Small intestine (tissue), 7 donors: ENCODE results near the gene WASL. TPM values are rescaled to one million over a fixed set of nuclear protein-coding genes. Genes with fewer than 3 reads are reported as not detected.

ENCODE experiments used
- DNase-seq, 2 donors: peaks; one replicate each; pipeline versions ENCODE4 v3.0.0 to v3.0.0-alpha.2; 2013
- FAIRE-seq: peaks from 2 replicates; lab custom pipeline; 2012; peaks lifted over from hg19 to GRCh38; lab: Jason Lieb, UNC
- H3K27ac ChIP-seq, 3 donors: one replicate each; pipeline ENCODE4 v1.5.1; 2013; ENCODE audit warnings: low read length in 2 of 3, mild to moderate bottlenecking in 2 of 3, control low read depth in 1 of 3, inconsistent platforms in 1 of 3, low read depth in 1 of 3, moderate library complexity in 1 of 3
- H3K27me3 ChIP-seq, 3 donors: one replicate each; pipeline ENCODE4 v1.6.1; 2013; ENCODE audit warnings: low read length in 3 of 3, inconsistent platforms in 1 of 3; ENCODE audit not compliant: control insufficient read depth in 3 of 3, insufficient read depth in 3 of 3
- H3K36me3 ChIP-seq, 3 donors: one replicate each; pipeline ENCODE4 v1.6.1; 2013; ENCODE audit warnings: low read length in 3 of 3, inconsistent platforms in 1 of 3, low read depth in 1 of 3, mild to moderate bottlenecking in 1 of 3, moderate library complexity in 1 of 3; ENCODE audit not compliant: control insufficient read depth in 3 of 3, insufficient read depth in 2 of 3
- H3K4me1 ChIP-seq, 3 donors: one replicate each; pipeline ENCODE4 v1.6.1; 2013; ENCODE audit warnings: low read length in 2 of 3, inconsistent platforms in 1 of 3, low read depth in 1 of 3, mild to moderate bottlenecking in 1 of 3, moderate library complexity in 1 of 3; ENCODE audit not compliant: control insufficient read depth in 3 of 3, insufficient read depth in 2 of 3
- H3K4me3 ChIP-seq, 3 donors: one replicate each; pipeline ENCODE4 v1.5.1; 2013; ENCODE audit warnings: low read length in 3 of 3, control low read depth in 1 of 3, inconsistent platforms in 1 of 3, low read depth in 1 of 3, mild to moderate bottlenecking in 1 of 3, moderate library complexity in 1 of 3
- H3K9me3 ChIP-seq, 2 donors: one replicate each; pipeline ENCODE4 v1.6.1; 2013; ENCODE audit warnings: low read depth in 1 of 2, low read length in 1 of 2; ENCODE audit not compliant: control insufficient read depth in 2 of 2, insufficient read depth in 1 of 2
- WGBS, 3 donors: extraction: QIAGEN DNeasy Blood & Tissue Kit; methylation state at CpG; one replicate each; pipeline ENCODE4 v1.1.7; 2013; 5-methylcytosine and 5-hydroxymethylcytosine counted together
- polyA plus RNA-seq, 4 donors: library from polyadenylated mRNA; stranded (reverse) in 3 of 4; unstranded in 1 of 4; fragments of 200-250 nt in 3 of 4; fragments of 120-200 nt in 1 of 4; gene quantifications; one replicate each; pipeline versions ENCODE4 v1.2.1 to v1.2.3, GENCODE V29; 2013
- donor health status: healthy with polysubstance abuse.
- donor health status: control.
- donor health status: control.
- donor health status: Bipolar disorder and iron deficiency.
- donor health status: healthy.

The WASL gene
- polyA plus RNA-seq, 4 donors, result 26.8 to 73.1 (median 36.3) TPM

- Histone ChIP-seq H3K9me3 (no peaks in the 10 kb centered on the region), H3K4me3 (no peak overlapping the region), H3K27me3 (no peaks in the 10 kb centered on the region), H3K4me1 (peaks cover 0 to 7% (median 5%) of the 10 kb centered on the region in 3 donors), H3K36me3 (peaks cover 0 to 7% (median 0%) of the 10 kb centered on the region in 3 donors), H3K27ac (no peak overlapping the region)
- FAIRE-seq, result no peak
- WGBS, 3 donors, result 76 to 84% (median 77%) methylated on average over 3 of the region's 3 CpGs
- no peak for DNase-seq
These were observed 34.3 kb downstream of the WASL start for GRCh38 chr7:123714296-123715080.

- H3K36me3 ChIP-seq, result peaks cover 0 to 12% (median 3%) of the 10 kb centered on the region in 3 donors
- peaks cover 0 to 9% (median 5%) of the 10 kb centered on the region in 3 donors for H3K4me1 ChIP-seq
- H3K27ac ChIP-seq, result no peak overlapping the region
- FAIRE-seq, result no peak
- 23 to 46% (median 46%) methylated on average over 1 of the region's 1 CpG for WGBS, 3 donors
- H3K4me3 ChIP-seq, result no peak overlapping the region
- no peaks in the 10 kb centered on the region for H3K9me3 ChIP-seq
- DNase-seq, result no peak
- no peaks in the 10 kb centered on the region for H3K27me3 ChIP-seq
These were observed 36.2 kb downstream of the WASL start for GRCh38 chr7:123712619-123713018.

- Histone ChIP-seq H3K4me1 (peaks cover 0 to 9% (median 5%) of the 10 kb centered on the region in 3 donors), H3K9me3 (no peaks in the 10 kb centered on the region), H3K27me3 (no peaks in the 10 kb centered on the region), H3K27ac (no peak overlapping the region), H3K4me3 (no peak overlapping the region), H3K36me3 (peaks cover 0 to 9% (median 4%) of the 10 kb centered on the region in 3 donors)
- DNase-seq (no peak), FAIRE-seq (no peak)
These were observed 36.9 kb downstream of the WASL start for GRCh38 chr7:123711832-123712293.

GRCh38 chr7:123710683-123711082 is 38.1 kb downstream of the WASL start:
- H3K4me3 ChIP-seq, result no peak overlapping the region
- DNase-seq (no peak), FAIRE-seq (no peak)
- no peak overlapping the region for H3K27ac ChIP-seq
- H3K9me3 ChIP-seq, result no peaks in the 10 kb centered on the region
- H3K4me1 ChIP-seq, result peaks cover 0 to 5% (median 4%) of the 10 kb centered on the region in 3 donors
- no peaks in the 10 kb centered on the region for H3K27me3 ChIP-seq
- peaks cover 0 to 5% (median 4%) of the 10 kb centered on the region in 3 donors for H3K36me3 ChIP-seq
- 63 to 74% (median 73%) methylated on average over 2 of the region's 2 CpGs for WGBS, 3 donors

GRCh38 chr7:123709525-123709924 is 39.3 kb downstream of the WASL start:
- DNase-seq, result no peak
- peaks cover 0 to 13% (median 2%) of the 10 kb centered on the region in 3 donors for H3K4me1 ChIP-seq
- H3K9me3 ChIP-seq, result no peaks in the 10 kb centered on the region
- H3K27me3 ChIP-seq, result no peaks in the 10 kb centered on the region
- 53 to 66% (median 57%) methylated on average over 2 of the region's 2 CpGs for WGBS, 3 donors
- H3K36me3 ChIP-seq, result peaks cover 4 to 7% (median 7%) of the 10 kb centered on the region in 3 donors
- H3K4me3 ChIP-seq, result no peak overlapping the region
- H3K27ac ChIP-seq, result no peak overlapping the region
- FAIRE-seq, result no peak

GRCh38 chr7:123705211-123705901 is 43.4 kb downstream of the WASL start:
- DNase-seq, result peak; percentile 51 to 79
- Histone ChIP-seq H3K9me3 (no peaks in the 10 kb centered on the region), H3K4me1 (peaks cover 0 to 13% (median 0%) of the 10 kb centered on the region in 3 donors), H3K27ac (peak overlapping the region in 1 of 3 donors; percentile 40), H3K36me3 (peaks cover 4 to 10% (median 8%) of the 10 kb centered on the region in 3 donors), H3K27me3 (no peaks in the 10 kb centered on the region), H3K4me3 (no peak overlapping the region)
- no peak for FAIRE-seq
- 19 to 63% (median 41%) methylated on average over 1 of the region's 1 CpG for WGBS, 3 donors

- DNase-seq (no peak), FAIRE-seq (no peak)
- Histone ChIP-seq H3K27me3 (no peaks in the 10 kb centered on the region), H3K27ac (no peak overlapping the region), H3K4me3 (no peak overlapping the region), H3K4me1 (no peaks in the 10 kb centered on the region), H3K9me3 (no peaks in the 10 kb centered on the region), H3K36me3 (peaks cover 2 to 22% (median 9%) of the 10 kb centered on the region in 3 donors)
- WGBS, 3 donors, result 81 to 91% (median 86%) methylated on average over 3 of the region's 3 CpGs
These were observed 52.7 kb downstream of the WASL start for GRCh38 chr7:123695944-123696677.

GRCh38 chr7:123692471-123692877 is 56.3 kb downstream of the WASL start:
- 96 to 100% (median 98%) methylated on average over 6 of the region's 6 CpGs for WGBS, 3 donors
- DNase-seq, result no peak
- peaks cover 2 to 14% (median 7%) of the 10 kb centered on the region in 3 donors for H3K36me3 ChIP-seq

More at GRCh38 chr7:123692471-123692877, 56.3 kb downstream of the WASL start:
- no peak for FAIRE-seq
- no peak overlapping the region for H3K4me3 ChIP-seq
- H3K27ac ChIP-seq, result no peak overlapping the region
- no peaks in the 10 kb centered on the region for H3K9me3 ChIP-seq
- H3K4me1 ChIP-seq, result no peaks in the 10 kb centered on the region
- no peaks in the 10 kb centered on the region for H3K27me3 ChIP-seq
